ENCODE data around the gene SNRPD3. TPM values are rescaled to one million over a fixed set of nuclear protein-coding genes. Genes with fewer than 3 reads are reported as not detected.

The SNRPD3 gene
- total RNA-seq, 1 experiment from 2014 or later: 144 TPM

GRCh38 chr22:24536089-24536488 is 19.7 kb upstream of the SNRPD3 start:
- CTCF ChIA-PET: no interaction called here

GRCh38 chr22:24540470-24540869 is 15.3 kb upstream of the SNRPD3 start:
- CTCF ChIA-PET: no interaction called here
- Histone ChIP-seq H3K27ac (ENCODE audit: low read depth, low read length) (no peak overlapping the region), H3K4me1 (ENCODE audit: control insufficient read depth in 1 of 2, insufficient read depth in 2 of 2, low read length in 2 of 2) (no peaks in the 10 kb centered on the region), H3K36me3 (ENCODE audit: control insufficient read depth in 1 of 2, insufficient read depth in 2 of 2, low read length in 2 of 2) (peaks cover 0 to 3% of the 10 kb centered on the region in 2 experiments; a peak in 2 of 4 replicates), H3K9me3 (ENCODE audit: control insufficient read depth in 1 of 2, insufficient read depth in 1 of 2, low read depth in 1 of 2, low read length in 2 of 2) (no peaks in the 10 kb centered on the region), H3K4me3 (replicated peaks in 1 of 2; ENCODE audit: low read depth in 1 of 2, low read length in 2 of 2) (no peak overlapping the region), H4K20me1 (ENCODE audit: insufficient read depth) (no peaks in the 10 kb centered on the region), H3K4me2 (ENCODE audit: low read length) (no peak overlapping the region), H3K27me3 (ENCODE audit: insufficient read depth, low read length) (no peaks in the 10 kb centered on the region), H2AFZ (ENCODE audit: low read depth, low read length, poor library complexity, severe bottlenecking) (no peak overlapping the region), H3K79me2 (ENCODE audit: insufficient read depth, low read length) (no peaks in the 10 kb centered on the region), H3K9me2 (ENCODE audit: insufficient read depth) (no peaks in the 10 kb centered on the region), H3K9ac (ENCODE audit: low read length) (no peak overlapping the region)
- POLR2A ChIA-PET: no interaction called here
- TF ChIP-seq SRF (IDR thresholded peaks at IDR 0.05; ENCODE audit: low read depth) (no peak), RAD21 (IDR thresholded peaks at IDR 0.05; ENCODE audit: low read depth) (no peak), EZH2 (IDR thresholded peaks at IDR 0.05) (no peak), CEBPB (IDR thresholded peaks at IDR 0.05; ENCODE audit: low read depth) (no peak), CTCF (IDR thresholded peaks at IDR 0.05 in 2 of 3, conservative IDR thresholded peaks at IDR 0.05 in 1 of 3; ENCODE audit: borderline replicate concordance in 1 of 3, insufficient read depth in 1 of 3, low read depth in 2 of 3, low read length in 2 of 3) (no peak), EZH2phosphoT487 (IDR thresholded peaks at IDR 0.05; ENCODE audit: borderline replicate concordance) (no peak), REST (IDR thresholded peaks at IDR 0.05; ENCODE audit: low read depth) (no peak), YY1 (IDR thresholded peaks at IDR 0.05; ENCODE audit: extremely low read depth, insufficient replicate concordance, low read depth, low read length) (no peak), TCF7L2 (IDR thresholded peaks at IDR 0.05; ENCODE audit: borderline replicate concordance, extremely low read depth, insufficient read depth, insufficient read length) (no peak), FOSL1 (IDR thresholded peaks at IDR 0.05; ENCODE audit: low read depth) (no peak), ELF1 (IDR thresholded peaks at IDR 0.05; ENCODE audit: borderline replicate concordance, low read depth) (no peak)
- ATAC-seq (no peak), DNase-seq (ENCODE audit: low read depth, low spot score) (no peak)
- TSS peak; percentile 64 for BruUV-seq (replicated peaks)
- intact Hi-C loops (cut with micrococcal nuclease): no loop called here
- RAD21 ChIA-PET (ENCODE audit: low non-redundant PET in 1 of 2, low total read pairs in 2 of 2, uncharacterized antibody in 2 of 2, unreplicated experiment in 2 of 2): no interaction called here

More at GRCh38 chr22:24536089-24536488, 19.7 kb upstream of the SNRPD3 start:
- H3K9me2 ChIP-seq (ENCODE audit: insufficient read depth): no peaks in the 10 kb centered on the region
- no peak overlapping the region for H3K4me3 ChIP-seq (replicated peaks in 1 of 2; ENCODE audit: low read depth in 1 of 2, low read length in 2 of 2)
- H4K20me1 ChIP-seq (ENCODE audit: insufficient read depth): no peaks in the 10 kb centered on the region
- BruUV-seq (replicated peaks): no TSS peak
- DNase-seq (ENCODE audit: low read depth, low spot score) (no peak), ATAC-seq (no peak)
- H3K36me3 ChIP-seq (ENCODE audit: control insufficient read depth in 1 of 2, insufficient read depth in 2 of 2, low read length in 2 of 2): no peaks in the 10 kb centered on the region
- H3K27me3 ChIP-seq (ENCODE audit: insufficient read depth, low read length): no peaks in the 10 kb centered on the region
- peaks cover 0 to 2% of the 10 kb centered on the region in 2 experiments; a peak in 1 of 4 replicates for H3K4me1 ChIP-seq (ENCODE audit: control insufficient read depth in 1 of 2, insufficient read depth in 2 of 2, low read length in 2 of 2)
- H3K79me2 ChIP-seq (ENCODE audit: insufficient read depth, low read length): no peaks in the 10 kb centered on the region
- H3K9ac ChIP-seq (ENCODE audit: low read length): no peak overlapping the region
- intact Hi-C loops (cut with micrococcal nuclease): no loop called here
- ChIA-PET POLR2A (no interaction called here), RAD21 (ENCODE audit: low non-redundant PET in 1 of 2, low total read pairs in 2 of 2, uncharacterized antibody in 2 of 2, unreplicated experiment in 2 of 2) (no interaction called here)
- TF ChIP-seq TCF7L2 (IDR thresholded peaks at IDR 0.05; ENCODE audit: borderline replicate concordance, extremely low read depth, insufficient read depth, insufficient read length) (no peak), ELF1 (IDR thresholded peaks at IDR 0.05; ENCODE audit: borderline replicate concordance, low read depth) (no peak)
- no peak overlapping the region for H3K27ac ChIP-seq (ENCODE audit: low read depth, low read length)
- no peak overlapping the region for H3K4me2 ChIP-seq (ENCODE audit: low read length)
- H2AFZ ChIP-seq (ENCODE audit: low read depth, low read length, poor library complexity, severe bottlenecking): no peak overlapping the region
- no peaks in the 10 kb centered on the region for H3K9me3 ChIP-seq (ENCODE audit: control insufficient read depth in 1 of 2, insufficient read depth in 1 of 2, low read depth in 1 of 2, low read length in 2 of 2)
